HG02970 (cell line): ENCODE results near the gene IER3.

Experiments used
- ATAC-seq: cut with Tn5 transposase; IDR thresholded peaks from one replicate; pipeline ENCODE4 v1.9.1; 2021; ENCODE audit warnings: mild to moderate bottlenecking, moderate library complexity, moderate number of reproducible peaks; ENCODE audit not compliant: unreplicated experiment, low FRiP score

IER3 gene

GRCh38 chr6:30749554-30750378, 5.4 kb upstream of the IER3 start:
- ATAC-seq, result no peak

GRCh38 chr6:30748851-30749540, 4.6 kb upstream of the IER3 start:
- no peak for ATAC-seq

- ATAC-seq, result no peak
Observed at GRCh38 chr6:30747902-30748769, 3.8 kb upstream of the IER3 start.

- no peak for ATAC-seq
Observed at GRCh38 chr6:30747300-30747687, 2.9 kb upstream of the IER3 start.

GRCh38 chr6:30743099-30744053, 971 bp downstream of the IER3 start:
- peak; percentile 1 for ATAC-seq

GRCh38 chr6:30742316-30743098, 1.8 kb downstream of the IER3 start, which contains the start of gene FLOT1:
Gene FLOT1, minus strand, starts transcription at chr6:30742687. Its CDS starts 498 bp downstream, at chr6:30742189.
- ATAC-seq, result peak; percentile 73

GRCh38 chr6:30741789-30742315, 2.5 kb downstream of the IER3 start:
- no peak for ATAC-seq

GRCh38 chr6:30741063-30741779, 3.1 kb downstream of the IER3 start:
- no peak for ATAC-seq

GRCh38 chr6:30740540-30740870, 3.8 kb downstream of the IER3 start:
- ATAC-seq, result no peak

GRCh38 chr6:30738532-30738931, 5.8 kb downstream of the IER3 start:
- ATAC-seq, result no peak

- ATAC-seq, result no peak
Observed at GRCh38 chr6:30735668-30736314, 8.6 kb downstream of the IER3 start.

- ATAC-seq, result no peak
Observed at GRCh38 chr6:30732237-30732943, 12.0 kb downstream of the IER3 start.

GRCh38 chr6:30730601-30731435, 13.5 kb downstream of the IER3 start:
- no peak for ATAC-seq

- ATAC-seq, result no peak
Observed at GRCh38 chr6:30727920-30728553, 16.3 kb downstream of the IER3 start.

- ATAC-seq, result no peak
Observed at GRCh38 chr6:30726506-30727413, 17.6 kb downstream of the IER3 start.
